Skin epidermis (tissue), 12 donors: Measurements from ENCODE around the gene UBA3.

Experiments
- H3K27ac ChIP-seq, 21 experiments: fragments of 200-600 bp; sonication (generic) in 11 of 21; one replicate each; pipeline ENCODE4 v1.5.0; 2020; ENCODE audit warnings: mild to moderate bottlenecking in 3 of 21, inconsistent platforms in 2 of 21, moderate library complexity in 2 of 21
- H3K4me3 ChIP-seq, 7 experiments: fragments of 200-600 bp; sonication (generic) in 2 of 7; one replicate each; pipeline ENCODE4 v1.5.0; 2020; ENCODE audit warnings: inconsistent platforms in 2 of 7, mild to moderate bottlenecking in 2 of 7, moderate library complexity in 1 of 7

Gene UBA3

GRCh38 chr3:69080233-69080920 lies at the start of gene UBA3:
UBA3 (minus strand) TSS chr3:69080365; CDS start chr3:69080353, 12 bp downstream.
- H3K27ac ChIP-seq = peak within 1 kb of the TSS; percentile 77 to 99 (median 95)
- H3K4me3 ChIP-seq = peak within 1 kb of the TSS; percentile 62 to 98 (median 92)

GRCh38 chr3:69129531-69129930 lies 49.4 kb upstream of the UBA3 start:
- H3K27ac ChIP-seq = no peak overlapping the region
- no peak overlapping the region for H3K4me3 ChIP-seq

GRCh38 chr3:69128509-69128908 lies 48.3 kb upstream of the UBA3 start:
- Histone ChIP-seq H3K4me3 (no peak overlapping the region), H3K27ac (no peak overlapping the region)

GRCh38 chr3:69126999-69127398 lies 46.8 kb upstream of the UBA3 start:
- Histone ChIP-seq H3K4me3 (no peak overlapping the region), H3K27ac (no peak overlapping the region)

- no peak overlapping the region for H3K4me3 ChIP-seq
- no peak overlapping the region for H3K27ac ChIP-seq
These were observed 46.1 kb upstream of the UBA3 start for GRCh38 chr3:69126216-69126615.

GRCh38 chr3:69122403-69122802 lies 42.2 kb upstream of the UBA3 start, which contains the start of gene LMOD3:
LMOD3 (minus strand) TSS chr3:69122595; CDS start chr3:69122386, 209 bp downstream.
- no peak within 1 kb of the TSS for H3K4me3 ChIP-seq
- no peak within 1 kb of the TSS for H3K27ac ChIP-seq

- Histone ChIP-seq H3K4me3 (no peak overlapping the region), H3K27ac (no peak overlapping the region)
These were observed 41.8 kb upstream of the UBA3 start for GRCh38 chr3:69121950-69122349.

- H3K27ac ChIP-seq = no peak overlapping the region
These were observed 41.3 kb upstream of the UBA3 start for GRCh38 chr3:69121513-69121912.

GRCh38 chr3:69120879-69121464 lies 40.8 kb upstream of the UBA3 start:
- H3K4me3 ChIP-seq = no peak overlapping the region
- no peak overlapping the region for H3K27ac ChIP-seq

More at GRCh38 chr3:69121513-69121912, 41.3 kb upstream of the UBA3 start:
- H3K4me3 ChIP-seq = no peak overlapping the region

GRCh38 chr3:69119681-69120080 lies 39.5 kb upstream of the UBA3 start:
- Histone ChIP-seq H3K4me3 (no peak overlapping the region), H3K27ac (no peak overlapping the region)

GRCh38 chr3:69119138-69119537 lies 39.0 kb upstream of the UBA3 start:
- H3K27ac ChIP-seq = no peak overlapping the region

GRCh38 chr3:69118555-69118954 lies 38.4 kb upstream of the UBA3 start:
- no peak overlapping the region for H3K27ac ChIP-seq
- no peak overlapping the region for H3K4me3 ChIP-seq

More at GRCh38 chr3:69119138-69119537, 39.0 kb upstream of the UBA3 start:
- H3K4me3 ChIP-seq = no peak overlapping the region

- no peak overlapping the region for H3K4me3 ChIP-seq
- no peak overlapping the region for H3K27ac ChIP-seq
These were observed 36.7 kb upstream of the UBA3 start for GRCh38 chr3:69116897-69117296.

- no peak overlapping the region for H3K4me3 ChIP-seq
- H3K27ac ChIP-seq = peak overlapping the region in 1 of 21 experiments; percentile 16
These were observed 36.0 kb upstream of the UBA3 start for GRCh38 chr3:69116162-69116561.

GRCh38 chr3:69115731-69116130 lies 35.6 kb upstream of the UBA3 start:
- Histone ChIP-seq H3K4me3 (no peak overlapping the region), H3K27ac (peak overlapping the region in 1 of 21 experiments; percentile 16)

- Histone ChIP-seq H3K4me3 (no peak overlapping the region), H3K27ac (no peak overlapping the region)
These were observed 33.4 kb upstream of the UBA3 start for GRCh38 chr3:69113536-69113935.

GRCh38 chr3:69110941-69111546 lies 30.9 kb upstream of the UBA3 start:
- H3K4me3 ChIP-seq = no peak overlapping the region
- H3K27ac ChIP-seq = no peak overlapping the region

- no peak overlapping the region for H3K4me3 ChIP-seq
- H3K27ac ChIP-seq = no peak overlapping the region
These were observed 28.6 kb upstream of the UBA3 start for GRCh38 chr3:69108811-69109210.

GRCh38 chr3:69107841-69108240 lies 27.7 kb upstream of the UBA3 start:
- no peak overlapping the region for H3K4me3 ChIP-seq
- H3K27ac ChIP-seq = no peak overlapping the region

GRCh38 chr3:69105320-69105719 lies 25.2 kb upstream of the UBA3 start:
- H3K4me3 ChIP-seq = no peak overlapping the region
- H3K27ac ChIP-seq = no peak overlapping the region

- no peak overlapping the region for H3K27ac ChIP-seq
These were observed 24.4 kb upstream of the UBA3 start for GRCh38 chr3:69104586-69104985.

More at GRCh38 chr3:69104586-69104985, 24.4 kb upstream of the UBA3 start:
- H3K4me3 ChIP-seq = no peak overlapping the region
